ENCODE measurements around the gene CRYBG1. TPM values are rescaled to one million over a fixed set of nuclear protein-coding genes. Genes with fewer than 3 reads are reported as not detected.
A peak's percentile ranks its signal among the peaks of the same experiment; 100 is the strongest.

Gene CRYBG1, protein sequence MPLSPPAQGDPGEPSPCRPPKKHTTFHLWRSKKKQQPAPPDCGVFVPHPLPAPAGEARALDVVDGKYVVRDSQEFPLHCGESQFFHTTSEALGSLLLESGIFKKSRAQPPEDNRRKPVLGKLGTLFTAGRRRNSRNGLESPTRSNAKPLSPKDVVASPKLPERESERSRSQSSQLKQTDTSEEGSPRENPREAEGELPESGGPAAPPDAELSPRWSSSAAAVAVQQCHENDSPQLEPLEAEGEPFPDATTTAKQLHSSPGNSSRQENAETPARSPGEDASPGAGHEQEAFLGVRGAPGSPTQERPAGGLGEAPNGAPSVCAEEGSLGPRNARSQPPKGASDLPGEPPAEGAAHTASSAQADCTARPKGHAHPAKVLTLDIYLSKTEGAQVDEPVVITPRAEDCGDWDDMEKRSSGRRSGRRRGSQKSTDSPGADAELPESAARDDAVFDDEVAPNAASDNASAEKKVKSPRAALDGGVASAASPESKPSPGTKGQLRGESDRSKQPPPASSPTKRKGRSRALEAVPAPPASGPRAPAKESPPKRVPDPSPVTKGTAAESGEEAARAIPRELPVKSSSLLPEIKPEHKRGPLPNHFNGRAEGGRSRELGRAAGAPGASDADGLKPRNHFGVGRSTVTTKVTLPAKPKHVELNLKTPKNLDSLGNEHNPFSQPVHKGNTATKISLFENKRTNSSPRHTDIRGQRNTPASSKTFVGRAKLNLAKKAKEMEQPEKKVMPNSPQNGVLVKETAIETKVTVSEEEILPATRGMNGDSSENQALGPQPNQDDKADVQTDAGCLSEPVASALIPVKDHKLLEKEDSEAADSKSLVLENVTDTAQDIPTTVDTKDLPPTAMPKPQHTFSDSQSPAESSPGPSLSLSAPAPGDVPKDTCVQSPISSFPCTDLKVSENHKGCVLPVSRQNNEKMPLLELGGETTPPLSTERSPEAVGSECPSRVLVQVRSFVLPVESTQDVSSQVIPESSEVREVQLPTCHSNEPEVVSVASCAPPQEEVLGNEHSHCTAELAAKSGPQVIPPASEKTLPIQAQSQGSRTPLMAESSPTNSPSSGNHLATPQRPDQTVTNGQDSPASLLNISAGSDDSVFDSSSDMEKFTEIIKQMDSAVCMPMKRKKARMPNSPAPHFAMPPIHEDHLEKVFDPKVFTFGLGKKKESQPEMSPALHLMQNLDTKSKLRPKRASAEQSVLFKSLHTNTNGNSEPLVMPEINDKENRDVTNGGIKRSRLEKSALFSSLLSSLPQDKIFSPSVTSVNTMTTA (N-terminal part only)
- total RNA-seq (1 to 10 TPM; 3.0 to 9.2 (median 4.8) TPM), polyA plus RNA-seq (1 to 10 TPM; 2.3 to 3.3 TPM)

DNA sequence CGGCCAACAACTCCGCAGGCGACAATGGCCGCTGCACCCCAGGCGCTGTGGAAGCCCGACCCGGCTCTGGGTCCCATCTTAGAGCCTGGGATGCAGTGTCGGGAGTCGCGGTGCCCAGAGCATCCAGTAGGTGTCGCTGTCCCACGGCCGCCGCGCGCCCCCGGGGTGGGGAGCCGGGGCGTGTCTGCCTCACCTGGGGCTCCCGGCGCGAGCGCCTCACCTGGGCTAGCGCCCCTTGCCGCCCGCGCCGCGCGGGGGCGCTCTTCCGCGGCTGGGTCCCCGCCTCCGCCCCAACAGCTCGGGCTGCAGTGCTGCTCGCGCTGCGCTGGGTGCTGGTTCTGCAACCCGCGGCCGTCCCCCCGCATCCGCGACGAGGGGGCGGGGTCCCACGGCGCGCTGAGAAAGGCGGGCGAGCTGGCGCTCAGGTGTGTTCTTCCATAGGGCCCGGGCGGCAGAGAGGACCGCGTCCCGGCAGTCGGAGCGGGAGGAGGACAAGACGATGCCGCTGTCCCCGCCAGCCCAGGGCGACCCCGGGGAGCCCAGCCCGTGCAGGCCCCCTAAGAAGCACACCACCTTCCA is at the start of gene CRYBG1:
CRYBG1 (plus strand) TSS at position 308 of the 579 bp plus-strand sequence; CDS start at position 500, 192 bp downstream.
- H3K9me3 ChIP-seq, result no peaks in the 10 kb centered on the region
- DNase-seq, result peak; percentile 72 to 96 (median 90)
- FAIRE-seq, result no peak
- no peaks in the 10 kb centered on the region for H3K27me3 ChIP-seq
- peak within 1 kb of the TSS in 3 of 4 donors; percentile 30 to 56 (median 34) for H3K27ac ChIP-seq
- peak; percentile 96 to 98 (median 97) for ATAC-seq
- H3K36me3 ChIP-seq, result no peaks in the 10 kb centered on the region
- intact Hi-C loops (cut with DNase I), result no loop called here
- WGBS, 2 donors, result 1 to 2% methylated on average over 51 to 66 of the region's 66 CpGs
- H3K4me3 ChIP-seq, result peak within 1 kb of the TSS; percentile 53 to 72 (median 61)
- peaks cover 0 to 5% (median 0%) of the 10 kb centered on the region in 3 donors for H3K4me1 ChIP-seq
- TF ChIP-seq, protein P1, sequence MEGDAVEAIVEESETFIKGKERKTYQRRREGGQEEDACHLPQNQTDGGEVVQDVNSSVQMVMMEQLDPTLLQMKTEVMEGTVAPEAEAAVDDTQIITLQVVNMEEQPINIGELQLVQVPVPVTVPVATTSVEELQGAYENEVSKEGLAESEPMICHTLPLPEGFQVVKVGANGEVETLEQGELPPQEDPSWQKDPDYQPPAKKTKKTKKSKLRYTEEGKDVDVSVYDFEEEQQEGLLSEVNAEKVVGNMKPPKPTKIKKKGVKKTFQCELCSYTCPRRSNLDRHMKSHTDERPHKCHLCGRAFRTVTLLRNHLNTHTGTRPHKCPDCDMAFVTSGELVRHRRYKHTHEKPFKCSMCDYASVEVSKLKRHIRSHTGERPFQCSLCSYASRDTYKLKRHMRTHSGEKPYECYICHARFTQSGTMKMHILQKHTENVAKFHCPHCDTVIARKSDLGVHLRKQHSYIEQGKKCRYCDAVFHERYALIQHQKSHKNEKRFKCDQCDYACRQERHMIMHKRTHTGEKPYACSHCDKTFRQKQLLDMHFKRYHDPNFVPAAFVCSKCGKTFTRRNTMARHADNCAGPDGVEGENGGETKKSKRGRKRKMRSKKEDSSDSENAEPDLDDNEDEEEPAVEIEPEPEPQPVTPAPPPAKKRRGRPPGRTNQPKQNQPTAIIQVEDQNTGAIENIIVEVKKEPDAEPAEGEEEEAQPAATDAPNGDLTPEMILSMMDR (IDR thresholded peaks at IDR 0.05), result peak; percentile 99 to 100 (median 100)

DNA sequence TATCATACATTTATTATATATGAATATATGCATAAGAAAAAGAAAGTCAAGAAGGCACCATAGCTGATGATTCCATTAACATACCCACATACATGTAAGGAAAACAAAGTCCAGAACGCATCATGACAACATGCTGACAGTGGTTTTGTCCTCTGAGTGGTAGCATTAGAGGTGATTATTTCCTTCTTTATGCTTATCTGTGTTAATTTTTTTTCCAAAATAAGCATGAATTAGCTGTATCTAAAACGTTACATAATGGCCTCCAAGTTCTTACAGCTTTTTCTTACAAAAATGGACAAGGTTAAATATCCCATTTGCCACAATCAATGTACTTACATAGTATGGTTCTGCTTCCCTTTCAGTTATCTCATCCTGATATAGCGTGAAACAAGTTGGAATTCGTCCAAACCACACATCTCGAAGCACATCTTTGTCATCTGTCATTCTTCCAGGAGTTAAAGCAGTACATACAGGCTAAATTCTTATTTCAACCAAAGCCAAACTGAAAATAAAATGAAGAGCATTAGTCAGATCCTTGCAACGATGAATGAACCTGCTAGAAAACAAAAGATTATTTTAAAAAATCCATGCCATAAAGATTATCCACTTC is 44.6 kb upstream of the CRYBG1 start:
- ATAC-seq (no peak), FAIRE-seq (no peak), DNase-seq (no peak)
- no peak overlapping the region for H3K4me3 ChIP-seq
- 47 to 56% methylated on average over 6 of the region's 6 CpGs for WGBS, 2 donors
- H3K9me3 ChIP-seq, result no peaks in the 10 kb centered on the region
- H3K27ac ChIP-seq, result no peak overlapping the region
- TF ChIP-seq, protein P1 (IDR thresholded peaks at IDR 0.05), result no peak
- intact Hi-C loops (cut with DNase I), result no loop called here
- peaks cover 5 to 13% (median 7%) of the 10 kb centered on the region in 3 donors for H3K4me1 ChIP-seq
- H3K27me3 ChIP-seq, result no peaks in the 10 kb centered on the region
- H3K36me3 ChIP-seq, result peaks cover 0 to 5% (median 4%) of the 10 kb centered on the region in 3 donors

DNA sequence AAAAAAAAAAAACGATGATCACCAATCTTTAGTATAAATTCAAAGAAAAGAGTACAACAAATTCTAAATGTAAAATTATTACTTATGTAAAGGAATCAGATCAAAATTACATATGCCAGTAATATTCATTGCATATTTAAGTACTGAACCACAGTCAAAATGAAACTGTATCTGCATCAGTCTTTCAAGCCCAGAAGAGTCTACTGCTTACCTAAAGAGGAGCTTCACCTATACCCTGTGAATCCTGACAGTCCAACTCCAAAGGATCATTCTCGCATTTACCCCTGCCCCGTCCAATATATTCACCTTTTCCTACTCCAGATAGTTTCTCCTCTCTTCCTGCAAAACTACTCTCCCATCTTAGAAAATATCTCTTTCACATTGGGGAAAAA is 44.1 kb upstream of the CRYBG1 start:
- no peak for FAIRE-seq

More for the DNA sequence above, 44.1 kb upstream of the CRYBG1 start:
- 84 to 87% methylated on average over 3 of the region's 3 CpGs for WGBS, 2 donors
- no peak overlapping the region for H3K27ac ChIP-seq
- H3K4me3 ChIP-seq, result no peak overlapping the region
- TF ChIP-seq, protein P1 (IDR thresholded peaks at IDR 0.05), result no peak
- no peak for ATAC-seq
- intact Hi-C loops (cut with DNase I), result no loop called here
- peaks cover 5 to 13% (median 7%) of the 10 kb centered on the region in 3 donors for H3K4me1 ChIP-seq
- DNase-seq, result no peak
- H3K27me3 ChIP-seq, result no peaks in the 10 kb centered on the region
- H3K36me3 ChIP-seq, result peaks cover 0 to 5% (median 4%) of the 10 kb centered on the region in 3 donors
- H3K9me3 ChIP-seq, result no peaks in the 10 kb centered on the region

Measured in pancreas (tissue), 10 donors.